CD4-positive, alpha-beta T cell treated with Interleukin-15 for 4 hours (primary cell): Measurements from ENCODE around the gene GRM7.

Experiments
- DNase-seq: peaks from one replicate; pipeline ENCODE4 v3.0.0-alpha.2; 2020; ENCODE audit warnings: low spot score

The GRM7 gene

GRCh38 chr3:7307410-7307809 is 446.5 kb downstream of the GRM7 start:
- no peak for DNase-seq

- DNase-seq = no peak
These were observed 448.8 kb downstream of the GRM7 start for GRCh38 chr3:7309641-7310102.

- DNase-seq = no peak
These were observed 454.1 kb downstream of the GRM7 start for GRCh38 chr3:7315037-7315436.

- no peak for DNase-seq
These were observed 462.2 kb downstream of the GRM7 start for GRCh38 chr3:7322957-7323669.

- DNase-seq = no peak
These were observed 467.4 kb downstream of the GRM7 start for GRCh38 chr3:7328339-7328738.

- no peak for DNase-seq
These were observed 471.8 kb downstream of the GRM7 start for GRCh38 chr3:7332696-7333095.

- DNase-seq = no peak
These were observed 472.2 kb downstream of the GRM7 start for GRCh38 chr3:7333125-7333524.

GRCh38 chr3:7340795-7341194 is 479.9 kb downstream of the GRM7 start:
- no peak for DNase-seq

GRCh38 chr3:7346364-7346763 is 485.4 kb downstream of the GRM7 start:
- DNase-seq = no peak

GRCh38 chr3:7357101-7357500 is 496.2 kb downstream of the GRM7 start:
- DNase-seq = no peak

- no peak for DNase-seq
These were observed 507.1 kb downstream of the GRM7 start for GRCh38 chr3:7367968-7368367.

- DNase-seq = no peak
These were observed 507.7 kb downstream of the GRM7 start for GRCh38 chr3:7368597-7368996.

- no peak for DNase-seq
These were observed 511.0 kb downstream of the GRM7 start for GRCh38 chr3:7371693-7372572.

- no peak for DNase-seq
These were observed 516.2 kb downstream of the GRM7 start for GRCh38 chr3:7377103-7377502.

- DNase-seq = no peak
These were observed 520.8 kb downstream of the GRM7 start for GRCh38 chr3:7381741-7382140.

GRCh38 chr3:7382293-7383010 is 521.5 kb downstream of the GRM7 start:
- no peak for DNase-seq

- DNase-seq = no peak
These were observed 524.7 kb downstream of the GRM7 start for GRCh38 chr3:7385635-7386034.

- DNase-seq = no peak
These were observed 527.1 kb downstream of the GRM7 start for GRCh38 chr3:7388026-7388425.

- no peak for DNase-seq
These were observed 531.3 kb downstream of the GRM7 start for GRCh38 chr3:7392206-7392605.

GRCh38 chr3:7393944-7394605 is 533.2 kb downstream of the GRM7 start:
- no peak for DNase-seq

- no peak for DNase-seq
These were observed 535.6 kb downstream of the GRM7 start for GRCh38 chr3:7396534-7396933.

GRCh38 chr3:7397097-7397496 is 536.2 kb downstream of the GRM7 start:
- DNase-seq = no peak
